ENCODE measurements around the gene TOE1.
"Not testable (repeated sequence)": the region's sequence is repeated elsewhere in the genome, so short reads cannot be mapped to it uniquely, and the experiment has no call there.

TOE1 gene

GRCh38 chr1:45339789-45340558 is at the start of gene TOE1, which contains the start of gene MUTYH:
TOE1 (plus strand) TSS chr1:45340170; CDS start chr1:45340253, 83 bp downstream.
MUTYH (minus strand) TSS chr1:45340440; CDS start chr1:45334505, 5,935 bp downstream.
- peak; percentile 87 for DNase-seq (ENCODE audit: low read depth)
- peak within 1 kb of the TSS; percentile 74 for H3K4me3 ChIP-seq (ENCODE audit: control insufficient read depth, low read depth, low read length)
- TF ChIP-seq CTCF (conservative IDR thresholded peaks at IDR 0.05; ENCODE audit: control insufficient read depth, insufficient read depth, low read depth, low read length): no peak

- not testable (repeated sequence) for H3K4me3 ChIP-seq (ENCODE audit: control insufficient read depth, low read depth, low read length); DNase-seq (ENCODE audit: low read depth)
Measured at GRCh38 chr1:45291002-45291401, 49.0 kb upstream of the TOE1 start.

GRCh38 chr1:45291716-45292115 is 48.3 kb upstream of the TOE1 start:
- no peak for DNase-seq (ENCODE audit: low read depth)
- TF ChIP-seq CTCF (conservative IDR thresholded peaks at IDR 0.05; ENCODE audit: control insufficient read depth, insufficient read depth, low read depth, low read length): no peak
- no peak overlapping the region for H3K4me3 ChIP-seq (ENCODE audit: control insufficient read depth, low read depth, low read length)

- no peak for DNase-seq (ENCODE audit: low read depth)
- H3K4me3 ChIP-seq (ENCODE audit: control insufficient read depth, low read depth, low read length): no peak overlapping the region
- no peak for TF ChIP-seq CTCF (conservative IDR thresholded peaks at IDR 0.05; ENCODE audit: control insufficient read depth, insufficient read depth, low read depth, low read length)
Measured at GRCh38 chr1:45297666-45298356, 42.2 kb upstream of the TOE1 start.

GRCh38 chr1:45299296-45299695 is 40.7 kb upstream of the TOE1 start:
- no peak for TF ChIP-seq CTCF (conservative IDR thresholded peaks at IDR 0.05; ENCODE audit: control insufficient read depth, insufficient read depth, low read depth, low read length)
- DNase-seq (ENCODE audit: low read depth): no peak
- no peak overlapping the region for H3K4me3 ChIP-seq (ENCODE audit: control insufficient read depth, low read depth, low read length)

- TF ChIP-seq CTCF (conservative IDR thresholded peaks at IDR 0.05; ENCODE audit: control insufficient read depth, insufficient read depth, low read depth, low read length): peak; percentile 84
- no peak overlapping the region for H3K4me3 ChIP-seq (ENCODE audit: control insufficient read depth, low read depth, low read length)
- peak; percentile 83 for DNase-seq (ENCODE audit: low read depth)
Measured at GRCh38 chr1:45299981-45300668, 39.8 kb upstream of the TOE1 start.

- H3K4me3 ChIP-seq (ENCODE audit: control insufficient read depth, low read depth, low read length): no peak overlapping the region
- TF ChIP-seq CTCF (conservative IDR thresholded peaks at IDR 0.05; ENCODE audit: control insufficient read depth, insufficient read depth, low read depth, low read length): no peak
- DNase-seq (ENCODE audit: low read depth): no peak
Measured at GRCh38 chr1:45300669-45300997, 39.3 kb upstream of the TOE1 start.

Data from fibroblast of mammary gland (primary cell).